Spleen (tissue), 11 donors: ENCODE results near the gene CTNND1. TPM values are rescaled to one million over a fixed set of nuclear protein-coding genes. Genes with fewer than 3 reads are reported as not detected.

Experiments used
- DNase-seq: peaks from one replicate; pipeline ENCODE4 v3.0.0-alpha.2; 2020
- H3K27ac ChIP-seq, 8 donors: fragments of 200-600 bp; sonication (generic) in 7 of 8; 1 replicate in 4 of 8; 2 replicates in 4 of 8; pipeline versions ENCODE4 v1.5.0 to v1.8.0; 2016 to 2021; ENCODE audit warnings: inconsistent platforms in 4 of 8, mild to moderate bottlenecking in 4 of 8, moderate library complexity in 1 of 8
- H3K27me3 ChIP-seq, 7 donors: fragments of 200-600 bp; sonication (generic) in 6 of 7; replicated peaks in 1 of 7; 1 replicate in 4 of 7; 2 replicates in 3 of 7; pipeline versions ENCODE4 v1.5.0 to v1.8.0; 2016 to 2021; ENCODE audit warnings: inconsistent platforms in 3 of 7, mild to moderate bottlenecking in 1 of 7
- H3K36me3 ChIP-seq, 6 donors: fragments of 200-600 bp; sonication (generic) in 5 of 6; 1 replicate in 4 of 6; 2 replicates in 2 of 6; pipeline versions ENCODE4 v1.5.0 to v1.8.0; 2016 to 2021; ENCODE audit warnings: inconsistent platforms in 2 of 6
- H3K4me1 ChIP-seq, 6 donors: fragments of 200-600 bp; sonication (generic) in 5 of 6; 1 replicate in 3 of 6; 2 replicates in 3 of 6; pipeline versions ENCODE4 v1.5.0 to v1.8.0; 2016 to 2021; ENCODE audit warnings: inconsistent platforms in 3 of 6
- H3K4me3 ChIP-seq, 8 donors: fragments of 200-600 bp; sonication (generic) in 7 of 8; 1 replicate in 4 of 8; 2 replicates in 4 of 8; pipeline versions ENCODE4 v1.5.0 to v1.8.0; 2016 to 2021; ENCODE audit warnings: inconsistent platforms in 4 of 8, mild to moderate bottlenecking in 4 of 8, moderate library complexity in 2 of 8
- H3K9me3 ChIP-seq, 8 donors: fragments of 200-600 bp; sonication (generic) in 7 of 8; 1 replicate in 4 of 8; 2 replicates in 4 of 8; pipeline versions ENCODE4 v1.5.0 to v1.8.0; 2016 to 2021; ENCODE audit warnings: inconsistent platforms in 4 of 8
- POLR2A ChIP-seq, 3 donors: fragments of 450-650 bp; IDR thresholded peaks; one replicate each; pipeline ENCODE4 v1.5.1; 2017; ENCODE audit warnings: antibody characterized with exemption in 3 of 3, mild to moderate bottlenecking in 1 of 3
- POLR2AphosphoS5 ChIP-seq, 3 donors: sonication (generic); formaldehyde crosslinking; IDR thresholded peaks; one replicate each; pipeline ENCODE4 v1.5.1; 2017; ENCODE audit warnings: antibody characterized with exemption in 3 of 3
- WGBS, 5 donors: extraction: QIAGEN DNeasy Blood & Tissue Kit in 3 of 5; methylation state at CpG; one replicate each; pipeline versions ENCODE4 v1.1.5 to v1.1.7; 2013 to 2018; 5-methylcytosine and 5-hydroxymethylcytosine counted together
- intact Hi-C: fragments of 100-400 bp; cut with DNase I; formaldehyde crosslinking; loops from one replicate; pipeline ENCODE4 v1.15.0; 2023; ENCODE audit warnings: low total_unique reads
- polyA plus RNA-seq, 3 donors: library from polyadenylated mRNA; stranded (reverse); fragments of 200-250 nt; gene quantifications; one replicate each; pipeline ENCODE4 v1.2.1, GENCODE V29; 2013
- total RNA-seq, 7 donors: library from RNA; depleted of rRNA in 3 of 7; stranded (reverse); fragments of >200 nt in 3 of 7; fragmentation: NEBNext Ultra II Directional in 4 of 7; extraction: Animal tissue kit (Norgen Biotek cat#: 25700) in 4 of 7; gene quantifications; one replicate each; pipeline versions ENCODE4 v1.1.0 to v1.2.1, GENCODE V29; 2016 to 2021
- TF ChIP-seq, protein P1 (sequence below), 11 experiments: fragments of 200-600 bp in 7 of 11; fragments of 450-650 bp in 4 of 11; sonication (generic) in 4 of 11; IDR thresholded peaks in 8 of 11; conservative IDR thresholded peaks in 3 of 11; 1 replicate in 7 of 11; 2 replicates in 4 of 11; pipeline versions ENCODE4 v1.4.0 to v1.8.0; 2016 to 2021; ENCODE audit warnings: antibody characterized with exemption in 11 of 11, inconsistent platforms in 4 of 11, mild to moderate bottlenecking in 1 of 11
- donor health status: healthy with polysubstance abuse.
- donor health status: DM: no; HTN: no; CAD: no; lungs with moderate emphysema.
- donor health status: DM: no; HTN: no; CAD: no.
- donor health status: Bipolar disorder and iron deficiency.
- donor health status: healthy.
- donor health status: DM: no; HTN: no; CAD: no.
- donor health status: DM: yes; HTN: yes; CAD: no.

The CTNND1 gene
- total and polyA plus RNA-seq, 10 donors: 12.0 to 227 (median 125) TPM

DNA sequence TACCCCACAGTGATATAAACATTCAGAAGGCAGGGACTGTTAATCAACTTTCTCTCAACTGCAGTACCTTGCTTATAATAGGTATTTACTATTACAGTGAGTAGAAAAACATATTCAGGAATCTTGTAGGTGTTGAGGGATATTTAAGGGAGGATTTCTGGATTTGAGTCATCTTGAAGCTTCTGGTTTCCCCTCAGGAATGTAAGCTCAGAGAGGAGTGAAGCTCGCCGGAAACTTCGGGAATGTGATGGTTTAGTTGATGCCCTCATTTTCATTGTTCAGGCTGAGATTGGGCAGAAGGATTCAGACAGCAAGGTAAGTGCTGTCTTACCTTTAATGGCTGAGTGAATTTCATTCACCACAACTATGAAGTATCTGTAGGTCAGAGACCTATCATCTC, 42.9 kb downstream of the CTNND1 start:
- intact Hi-C loops: loop anchor here (5.0 kb wide), 1 partner anchor 47 kb away; no protein-coding TSS in a partner anchor
- 79 to 93% (median 91%) methylated on average over 3 of the region's 3 CpGs for WGBS, 5 donors
- TF ChIP-seq POLR2AphosphoS5 (IDR thresholded peaks at IDR 0.05) (no peak), POLR2A (IDR thresholded peaks at IDR 0.05) (no peak)
- TF ChIP-seq, protein P1, sequence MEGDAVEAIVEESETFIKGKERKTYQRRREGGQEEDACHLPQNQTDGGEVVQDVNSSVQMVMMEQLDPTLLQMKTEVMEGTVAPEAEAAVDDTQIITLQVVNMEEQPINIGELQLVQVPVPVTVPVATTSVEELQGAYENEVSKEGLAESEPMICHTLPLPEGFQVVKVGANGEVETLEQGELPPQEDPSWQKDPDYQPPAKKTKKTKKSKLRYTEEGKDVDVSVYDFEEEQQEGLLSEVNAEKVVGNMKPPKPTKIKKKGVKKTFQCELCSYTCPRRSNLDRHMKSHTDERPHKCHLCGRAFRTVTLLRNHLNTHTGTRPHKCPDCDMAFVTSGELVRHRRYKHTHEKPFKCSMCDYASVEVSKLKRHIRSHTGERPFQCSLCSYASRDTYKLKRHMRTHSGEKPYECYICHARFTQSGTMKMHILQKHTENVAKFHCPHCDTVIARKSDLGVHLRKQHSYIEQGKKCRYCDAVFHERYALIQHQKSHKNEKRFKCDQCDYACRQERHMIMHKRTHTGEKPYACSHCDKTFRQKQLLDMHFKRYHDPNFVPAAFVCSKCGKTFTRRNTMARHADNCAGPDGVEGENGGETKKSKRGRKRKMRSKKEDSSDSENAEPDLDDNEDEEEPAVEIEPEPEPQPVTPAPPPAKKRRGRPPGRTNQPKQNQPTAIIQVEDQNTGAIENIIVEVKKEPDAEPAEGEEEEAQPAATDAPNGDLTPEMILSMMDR (IDR thresholded peaks at IDR 0.05 in 8 of 11, conservative IDR thresholded peaks at IDR 0.05 in 3 of 11): no peak
- H3K36me3 ChIP-seq: peaks cover 0 to 81% (median 72%) of the 10 kb centered on the region in 6 donors
- DNase-seq: no peak
- no peaks in the 10 kb centered on the region for H3K9me3 ChIP-seq
- H3K27ac ChIP-seq: no peak overlapping the region
- no peaks in the 10 kb centered on the region for H3K27me3 ChIP-seq
- H3K4me1 ChIP-seq: peaks cover 21 to 35% (median 29%) of the 10 kb centered on the region in 6 donors
- H3K4me3 ChIP-seq: no peak overlapping the region

DNA sequence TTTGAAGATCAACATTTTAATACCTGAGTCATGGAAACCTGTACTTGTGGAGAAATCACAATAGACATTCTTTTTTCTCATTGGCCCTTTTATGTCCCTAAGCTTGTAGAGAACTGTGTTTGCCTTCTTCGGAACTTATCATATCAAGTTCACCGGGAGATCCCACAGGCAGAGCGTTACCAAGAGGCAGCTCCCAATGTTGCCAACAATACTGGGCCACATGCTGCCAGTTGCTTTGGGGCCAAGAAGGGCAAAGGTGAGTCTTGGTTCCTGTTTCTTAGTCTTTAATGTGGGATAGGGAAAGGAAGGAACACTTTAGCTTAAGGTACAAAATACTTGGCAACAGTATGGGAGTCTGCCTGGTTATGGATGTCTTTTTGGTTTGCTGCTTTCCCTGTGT, 44.2 kb downstream of the CTNND1 start:
- H3K27me3 ChIP-seq: no peaks in the 10 kb centered on the region
- WGBS, 5 donors: 84 to 96% (median 92%) methylated on average over 3 of the region's 3 CpGs
- H3K36me3 ChIP-seq: peaks cover 4 to 94% (median 85%) of the 10 kb centered on the region in 6 donors
- TF ChIP-seq, protein P1 (IDR thresholded peaks at IDR 0.05 in 8 of 11, conservative IDR thresholded peaks at IDR 0.05 in 3 of 11): no peak
- TF ChIP-seq POLR2A (IDR thresholded peaks at IDR 0.05) (no peak), POLR2AphosphoS5 (IDR thresholded peaks at IDR 0.05) (no peak)
- intact Hi-C loops: no loop called here
- H3K9me3 ChIP-seq: no peaks in the 10 kb centered on the region
- no peak overlapping the region for H3K27ac ChIP-seq
- H3K4me1 ChIP-seq: peaks cover 8 to 22% (median 15%) of the 10 kb centered on the region in 6 donors
- no peak overlapping the region for H3K4me3 ChIP-seq
- DNase-seq: no peak

DNA sequence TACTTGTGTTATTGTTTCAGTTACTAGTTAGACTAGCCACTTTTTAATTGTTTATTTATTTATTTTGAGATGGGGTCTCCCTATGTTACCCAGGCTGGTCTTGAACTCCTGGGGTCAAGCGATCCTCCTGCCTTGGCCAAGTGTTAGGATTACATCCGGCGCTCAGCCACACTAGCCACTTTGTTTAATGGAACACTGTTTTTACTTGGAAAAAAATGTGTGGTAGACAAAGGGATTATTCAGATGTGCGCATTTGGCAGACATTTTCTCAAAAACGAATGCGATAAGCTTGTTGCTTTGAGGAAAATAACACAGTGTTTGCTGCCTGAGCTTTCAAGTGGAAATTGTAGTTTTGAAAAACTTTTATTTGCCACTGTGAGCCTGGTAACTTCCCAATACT, 51.0 kb downstream of the CTNND1 start:
- DNase-seq: no peak
- TF ChIP-seq POLR2A (IDR thresholded peaks at IDR 0.05) (no peak), POLR2AphosphoS5 (IDR thresholded peaks at IDR 0.05) (no peak)
- TF ChIP-seq, protein P1 (IDR thresholded peaks at IDR 0.05 in 8 of 11, conservative IDR thresholded peaks at IDR 0.05 in 3 of 11): no peak
- 91 to 99% (median 96%) methylated on average over 6 of the region's 6 CpGs for WGBS, 5 donors
- H3K9me3 ChIP-seq: no peaks in the 10 kb centered on the region
- peaks cover 4 to 100% (median 92%) of the 10 kb centered on the region in 6 donors for H3K36me3 ChIP-seq
- intact Hi-C loops: no loop called here
- H3K4me3 ChIP-seq: no peak overlapping the region
- no peaks in the 10 kb centered on the region for H3K4me1 ChIP-seq
- no peak overlapping the region for H3K27ac ChIP-seq
- H3K27me3 ChIP-seq: no peaks in the 10 kb centered on the region

DNA sequence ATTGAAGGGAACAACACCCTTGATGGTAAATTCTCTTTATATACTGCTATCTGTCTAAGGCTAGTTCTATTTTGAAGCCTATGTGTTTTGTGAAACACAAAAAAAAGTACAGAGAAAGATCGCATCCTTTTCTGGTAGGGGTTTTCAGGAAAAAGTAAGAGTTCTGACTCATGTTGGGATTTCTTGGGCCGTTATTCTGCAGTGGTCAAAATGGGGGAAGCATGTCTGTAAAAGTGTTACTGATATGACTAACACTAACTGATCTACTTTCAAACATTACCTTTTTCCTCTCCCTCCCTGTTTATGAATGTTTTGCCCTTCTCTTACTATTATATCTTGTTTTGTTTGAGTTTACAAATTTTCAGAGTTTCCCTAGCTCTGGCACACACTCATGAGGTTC, 53.9 kb downstream of the CTNND1 start:
- no peak overlapping the region for H3K4me3 ChIP-seq
- no peak for DNase-seq
- 59 to 70% (median 68%) methylated on average over 2 of the region's 2 CpGs for WGBS, 5 donors
- H3K9me3 ChIP-seq: no peaks in the 10 kb centered on the region
- intact Hi-C loops: no loop called here
- no peaks in the 10 kb centered on the region for H3K27me3 ChIP-seq
- no peak overlapping the region for H3K27ac ChIP-seq
- H3K36me3 ChIP-seq: peaks cover 0 to 88% (median 68%) of the 10 kb centered on the region in 6 donors
- TF ChIP-seq, protein P1 (IDR thresholded peaks at IDR 0.05 in 8 of 11, conservative IDR thresholded peaks at IDR 0.05 in 3 of 11): no peak
- TF ChIP-seq POLR2AphosphoS5 (IDR thresholded peaks at IDR 0.05) (no peak), POLR2A (IDR thresholded peaks at IDR 0.05) (no peak)
- H3K4me1 ChIP-seq: no peaks in the 10 kb centered on the region
